Prostate gland (tissue), 2 donors: ENCODE results near the gene RPTOR.

Experiments used
- POLR2A ChIP-seq: fragments of 450-650 bp; IDR thresholded peaks from one replicate; pipeline ENCODE4 v1.6.1; 2016; ENCODE audit warnings: antibody characterized with exemption, mild to moderate bottlenecking
- TF ChIP-seq, protein P1 (sequence below), 4 experiments: fragments of 200-600 bp in 2 of 4; fragments of 450-650 bp in 2 of 4; sonication (generic) in 2 of 4; IDR thresholded peaks; 1 replicate in 3 of 4; 2 replicates in 1 of 4; pipeline ENCODE4 v1.5.1; 2016 to 2019; ENCODE audit warnings: antibody characterized with exemption in 4 of 4, mild to moderate bottlenecking in 2 of 4, moderate library complexity in 2 of 4

DNA sequence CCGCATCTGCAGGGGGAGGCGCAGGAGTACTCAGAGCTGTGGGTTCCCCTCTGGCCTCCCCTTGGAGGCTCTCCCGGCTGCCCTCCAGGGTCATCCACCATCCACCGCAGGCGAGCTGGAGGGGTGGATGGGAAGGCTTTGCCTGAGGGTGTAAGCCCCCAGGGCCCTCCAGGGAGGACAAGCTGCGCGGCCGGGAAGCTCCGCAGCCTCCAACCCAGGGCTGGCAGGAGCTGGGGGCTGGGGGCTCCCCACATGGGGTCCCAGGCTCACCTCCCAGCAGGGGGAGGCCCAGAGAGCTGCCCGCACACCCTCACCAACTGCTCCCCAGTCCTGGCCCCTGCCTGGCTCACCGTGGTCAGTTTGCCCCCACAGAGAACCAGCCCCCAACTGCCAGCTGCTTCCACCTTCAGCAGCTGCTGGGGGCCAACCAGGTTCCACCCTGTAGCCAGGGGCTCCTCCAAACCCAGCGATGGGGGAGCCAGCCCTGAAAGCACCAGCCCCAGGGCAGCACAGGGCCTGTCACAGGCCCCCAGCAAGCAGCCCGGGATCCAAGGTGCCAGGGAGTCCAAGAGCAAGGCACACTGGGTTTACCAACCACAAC, 427.2 kb downstream of the RPTOR start:
- TF ChIP-seq, protein P1, sequence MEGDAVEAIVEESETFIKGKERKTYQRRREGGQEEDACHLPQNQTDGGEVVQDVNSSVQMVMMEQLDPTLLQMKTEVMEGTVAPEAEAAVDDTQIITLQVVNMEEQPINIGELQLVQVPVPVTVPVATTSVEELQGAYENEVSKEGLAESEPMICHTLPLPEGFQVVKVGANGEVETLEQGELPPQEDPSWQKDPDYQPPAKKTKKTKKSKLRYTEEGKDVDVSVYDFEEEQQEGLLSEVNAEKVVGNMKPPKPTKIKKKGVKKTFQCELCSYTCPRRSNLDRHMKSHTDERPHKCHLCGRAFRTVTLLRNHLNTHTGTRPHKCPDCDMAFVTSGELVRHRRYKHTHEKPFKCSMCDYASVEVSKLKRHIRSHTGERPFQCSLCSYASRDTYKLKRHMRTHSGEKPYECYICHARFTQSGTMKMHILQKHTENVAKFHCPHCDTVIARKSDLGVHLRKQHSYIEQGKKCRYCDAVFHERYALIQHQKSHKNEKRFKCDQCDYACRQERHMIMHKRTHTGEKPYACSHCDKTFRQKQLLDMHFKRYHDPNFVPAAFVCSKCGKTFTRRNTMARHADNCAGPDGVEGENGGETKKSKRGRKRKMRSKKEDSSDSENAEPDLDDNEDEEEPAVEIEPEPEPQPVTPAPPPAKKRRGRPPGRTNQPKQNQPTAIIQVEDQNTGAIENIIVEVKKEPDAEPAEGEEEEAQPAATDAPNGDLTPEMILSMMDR (IDR thresholded peaks at IDR 0.05), result no peak
- no peak for TF ChIP-seq POLR2A
